Stimulated activated CD8-positive, alpha-beta memory T cell treated with anti-CD3 and anti-CD28 coated beads, Interleukin-7, amount 100 ng/mL, for 48 hours (primary cell): ENCODE data around the gene TNXB.
"Not testable (repeated sequence)": the region's sequence is repeated elsewhere in the genome, so short reads cannot be mapped to it uniquely, and the experiment has no call there.

Experiments
- DNase-seq, 2 donors: peaks; one replicate each; pipeline ENCODE4 v3.0.0-alpha.2; 2020; ENCODE audit warnings: low read depth in 1 of 2; ENCODE audit errors: extremely low read depth in 1 of 2

TNXB gene

DNA sequence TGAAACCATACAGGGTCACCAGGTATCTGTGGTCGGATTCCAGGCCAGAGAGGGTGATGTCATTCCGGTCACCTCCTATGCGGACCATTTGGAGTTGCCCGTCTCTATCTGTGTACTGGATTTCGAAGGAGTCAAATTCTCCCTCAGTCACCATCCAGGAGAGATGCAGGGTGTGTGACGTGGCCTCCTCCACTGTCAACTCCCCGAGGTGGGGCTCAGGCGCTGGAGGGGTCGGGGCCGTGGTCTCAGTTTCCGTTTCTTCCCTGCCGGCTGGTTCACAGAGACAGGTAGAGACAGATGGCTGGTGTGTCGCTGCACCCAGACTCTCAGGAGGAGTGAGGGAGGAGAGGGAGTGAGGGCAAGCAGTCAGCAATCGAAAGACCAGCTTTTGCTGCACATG lies 40.3 kb downstream of the TNXB start:
- no peak for DNase-seq

DNA sequence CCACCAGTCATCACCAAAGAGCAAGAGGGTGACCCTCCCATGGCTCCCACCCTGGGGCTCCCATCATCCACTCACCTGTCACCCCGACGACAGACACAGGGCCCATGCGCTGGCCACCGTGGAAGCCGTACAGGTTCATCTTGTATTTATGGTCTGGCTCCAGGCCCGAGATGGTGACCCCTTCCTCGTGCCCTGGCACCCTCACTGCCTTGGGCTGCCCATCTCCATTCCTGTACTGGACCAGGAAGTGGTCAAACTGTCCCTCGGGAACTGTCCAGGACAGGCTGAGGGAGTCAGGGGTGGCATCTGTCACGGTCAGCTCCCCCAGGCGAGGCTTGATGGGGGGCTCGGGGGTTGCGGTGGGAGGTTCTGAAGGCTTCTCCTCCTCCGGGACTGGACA lies 40.8 kb downstream of the TNXB start:
- not testable (repeated sequence) for DNase-seq

DNA sequence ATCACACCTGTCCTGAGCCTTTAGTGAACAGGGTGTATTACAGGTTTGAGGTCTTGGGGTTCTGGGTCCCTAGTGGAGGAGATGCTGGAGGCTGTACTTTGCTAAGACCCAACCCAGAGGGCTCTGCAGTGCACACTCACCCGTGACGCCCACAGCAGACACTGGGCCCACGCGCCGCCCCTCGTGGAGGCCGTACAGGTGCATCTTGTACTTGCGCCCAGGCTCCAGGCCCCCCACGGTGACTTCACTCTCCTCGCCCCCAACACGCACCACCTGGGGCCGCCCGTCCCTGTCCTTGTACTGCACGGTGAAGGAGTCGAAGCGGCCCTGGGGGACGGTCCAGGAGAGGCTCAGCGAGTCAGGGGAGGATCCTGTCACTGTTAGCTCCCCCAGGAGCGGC lies 41.6 kb downstream of the TNXB start:
- DNase-seq, result not testable (repeated sequence)

GRCh38 chr6:32064706-32065105 lies 44.4 kb downstream of the TNXB start:
- DNase-seq, result no peak

GRCh38 chr6:32060966-32061655 lies 48.0 kb downstream of the TNXB start:
- no peak for DNase-seq

DNA sequence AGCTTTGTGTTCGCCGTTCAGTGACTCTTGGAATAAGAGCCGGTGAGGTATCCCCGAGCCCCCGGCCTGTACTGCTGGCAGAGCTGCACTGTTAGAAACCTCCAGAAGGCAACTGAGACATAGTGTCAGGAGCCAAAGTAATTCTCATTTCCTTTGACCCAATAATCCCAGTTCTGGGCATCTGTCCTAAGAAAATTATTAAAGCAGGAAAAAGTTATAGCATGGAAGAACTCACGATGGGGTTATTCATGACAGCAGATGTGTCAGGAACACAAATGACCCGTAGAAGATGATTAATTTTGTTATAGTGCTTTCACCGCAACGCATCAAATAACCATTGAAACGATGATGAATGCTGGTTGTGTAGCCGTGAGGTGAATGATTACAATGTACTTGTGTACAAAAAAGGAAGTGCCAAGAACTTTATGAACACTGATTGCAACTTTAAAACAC lies 50.6 kb downstream of the TNXB start:
- DNase-seq, result no peak

GRCh38 chr6:32057966-32058365 lies 51.2 kb downstream of the TNXB start:
- DNase-seq, result no peak

DNA sequence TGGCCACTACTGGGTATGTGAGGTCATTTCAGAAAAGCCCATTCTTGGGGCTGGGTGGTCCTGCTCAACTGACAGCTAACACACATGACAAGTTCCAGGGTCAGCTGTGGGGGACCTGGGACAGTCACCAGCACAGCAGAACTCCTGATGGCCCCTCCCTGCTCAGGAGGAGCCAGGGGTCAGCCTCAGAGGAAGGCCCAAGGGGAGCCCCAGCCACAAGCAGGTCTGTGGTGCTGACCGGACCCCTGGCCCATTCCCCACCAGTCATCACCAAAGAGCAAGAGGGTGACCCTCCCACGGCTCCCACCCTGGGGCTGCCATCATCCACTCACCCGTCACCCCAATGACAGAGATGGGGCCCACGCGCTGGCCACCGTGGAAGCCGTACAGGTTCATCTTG lies 52.9 kb downstream of the TNXB start:
- no peak for DNase-seq

GRCh38 chr6:32055756-32056155 lies 53.4 kb downstream of the TNXB start:
- not testable (repeated sequence) for DNase-seq

DNA sequence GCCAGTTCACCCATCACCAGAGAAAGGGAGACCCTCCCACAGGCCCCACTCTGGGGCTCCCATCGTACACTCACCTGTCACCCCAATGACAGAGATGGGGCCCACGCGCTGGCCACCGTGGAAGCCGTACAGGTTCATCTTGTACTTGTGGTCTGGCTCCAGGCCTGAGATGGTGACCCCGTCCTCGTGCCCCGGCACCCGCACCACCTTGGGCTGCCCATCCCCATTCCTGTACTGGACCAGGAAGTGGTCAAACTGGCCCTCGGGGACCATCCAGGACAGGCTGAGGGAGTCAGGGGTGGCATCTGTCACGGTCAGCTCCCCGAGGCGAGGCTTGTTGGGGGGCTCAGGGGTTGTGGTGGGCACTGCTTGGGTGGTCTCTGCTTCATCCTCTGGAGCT lies 55.8 kb downstream of the TNXB start:
- DNase-seq, result not testable (repeated sequence)

- not testable (repeated sequence) for DNase-seq
These were observed 56.5 kb downstream of the TNXB start for GRCh38 chr6:32052626-32053025.

- no peak for DNase-seq
These were observed 58.6 kb downstream of the TNXB start for GRCh38 chr6:32050562-32050961.

- not testable (repeated sequence) for DNase-seq
These were observed 59.4 kb downstream of the TNXB start for GRCh38 chr6:32049736-32050135.

DNA sequence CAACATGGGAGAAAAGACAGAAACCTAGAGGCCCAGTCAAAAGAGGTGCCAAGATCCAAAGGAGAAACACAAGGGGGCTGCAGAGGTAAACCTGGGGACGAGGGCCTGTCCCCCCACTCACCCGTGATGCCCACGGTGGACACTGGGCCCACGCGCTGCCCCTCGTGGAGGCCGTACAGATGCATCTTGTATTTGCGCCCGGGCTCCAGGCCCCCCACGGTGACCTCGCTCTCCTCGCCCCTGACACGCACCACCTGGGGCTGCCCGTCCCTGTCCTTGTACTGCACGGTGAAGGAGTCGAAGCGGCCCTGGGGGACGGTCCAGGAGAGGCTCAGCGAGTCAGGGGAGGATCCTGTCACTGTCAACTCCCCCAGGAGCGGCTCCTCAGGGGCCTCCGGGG lies 60.0 kb downstream of the TNXB start:
- DNase-seq, result not testable (repeated sequence)

- DNase-seq, result peak; percentile 21 to 25
These were observed 61.0 kb downstream of the TNXB start for GRCh38 chr6:32047855-32048766.

GRCh38 chr6:32047539-32047854 lies 61.6 kb downstream of the TNXB start:
- no peak for DNase-seq

GRCh38 chr6:32047084-32047478 lies 62.1 kb downstream of the TNXB start:
- DNase-seq, result no peak

GRCh38 chr6:32046450-32047083 lies 62.6 kb downstream of the TNXB start:
- no peak for DNase-seq

GRCh38 chr6:32045811-32046449 lies 63.2 kb downstream of the TNXB start:
- no peak for DNase-seq

GRCh38 chr6:32044916-32045315 lies 64.2 kb downstream of the TNXB start:
- not testable (repeated sequence) for DNase-seq
